Esophagus squamous epithelium (tissue), 4 donors: ENCODE data around the gene LRRC15.

Experiments used
- CTCF ChIP-seq, 6 experiments: fragments of 450-650 bp in 4 of 6; fragments of 200-600 bp in 2 of 6; sonication (generic) in 2 of 6; IDR thresholded peaks; one replicate each; pipeline ENCODE4 v1.5.1; 2016 to 2019; ENCODE audit warnings: antibody characterized with exemption in 6 of 6, mild to moderate bottlenecking in 4 of 6, moderate library complexity in 4 of 6
- POLR2A ChIP-seq, 4 donors: fragments of 450-650 bp; IDR thresholded peaks; one replicate each; pipeline ENCODE4 v1.6.1; 2017; ENCODE audit warnings: antibody characterized with exemption in 4 of 4, mild to moderate bottlenecking in 4 of 4, moderate library complexity in 3 of 4

DNA sequence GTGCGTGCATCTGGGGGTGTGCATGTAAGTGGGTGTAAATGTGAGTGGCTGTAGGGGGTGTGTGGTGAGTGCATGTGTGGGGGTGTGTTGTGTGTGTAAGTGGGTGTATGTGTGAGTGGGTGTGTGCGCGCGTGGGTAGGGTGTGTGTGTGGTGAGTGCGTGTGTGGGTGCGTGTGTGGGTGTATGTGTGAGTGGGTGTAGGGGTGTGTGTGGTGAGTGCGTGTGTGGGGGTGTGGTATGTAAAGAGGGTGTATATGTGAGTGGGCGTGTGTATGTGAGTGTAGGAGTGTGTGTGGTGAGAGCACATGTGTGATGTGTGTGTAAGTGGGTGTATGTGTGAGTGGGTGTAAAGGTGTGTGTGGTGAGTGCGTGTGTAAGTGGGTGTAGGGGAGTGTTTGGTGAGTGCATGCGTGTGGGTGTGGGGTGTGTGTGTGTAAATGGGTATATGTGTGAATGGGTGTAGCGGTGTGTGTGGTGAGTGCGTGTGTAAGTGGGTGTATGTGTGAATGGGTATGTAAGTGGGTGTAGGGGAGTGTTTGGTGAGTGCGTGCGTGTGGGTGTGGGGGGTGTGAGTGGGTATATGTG, 17.5 kb downstream of the LRRC15 start:
- TF ChIP-seq POLR2A (IDR thresholded peaks at IDR 0.05) (no peak), CTCF (IDR thresholded peaks at IDR 0.05) (no peak)
